Body of pancreas (tissue), 4 donors: ENCODE results near the gene SYNPO2L.
"Not testable (repeated sequence)": the region's sequence is repeated elsewhere in the genome, so short reads cannot be mapped to it uniquely, and the experiment has no call there.

Source experiments
- CTCF ChIP-seq, 7 experiments: fragments of 450-650 bp in 4 of 7; fragments of 200-600 bp in 3 of 7; sonication (generic) in 3 of 7; IDR thresholded peaks; one replicate each; pipeline ENCODE4 v1.5.1; 2016 to 2019; ENCODE audit warnings: antibody characterized with exemption in 7 of 7
- POLR2A ChIP-seq, 3 donors: fragments of 450-650 bp; IDR thresholded peaks; one replicate each; pipeline ENCODE4 v1.6.1; 2016; ENCODE audit warnings: antibody characterized with exemption in 3 of 3, mild to moderate bottlenecking in 2 of 3

GRCh38 chr10:73666153-73666809, 10.5 kb upstream of the SYNPO2L start:
- not testable (repeated sequence) for TF ChIP-seq CTCF, POLR2A (IDR thresholded peaks at IDR 0.05)
